Vagina (tissue), 2 donors: ENCODE measurements around the gene SLC17A7. TPM values are rescaled to one million over a fixed set of nuclear protein-coding genes. Genes with fewer than 3 reads are reported as not detected.

ENCODE experiments used
- DNase-seq, 2 donors: peaks; one replicate each; pipeline ENCODE4 v3.0.0-alpha.2; 2017; ENCODE audit errors: extremely low spot score in 2 of 2
- H3K27ac ChIP-seq: fragments of 200-600 bp; sonication (generic); one replicate; pipeline ENCODE4 v1.5.1; 2019
- H3K27me3 ChIP-seq: fragments of 200-600 bp; sonication (generic); one replicate; pipeline ENCODE4 v1.5.1; 2019
- H3K36me3 ChIP-seq, 2 donors: fragments of 200-600 bp; sonication (generic); one replicate each; pipeline ENCODE4 v1.5.1; 2017 to 2019
- H3K4me1 ChIP-seq: fragments of 200-600 bp; sonication (generic); one replicate; pipeline ENCODE4 v1.5.1; 2019
- H3K4me3 ChIP-seq, 2 donors: fragments of 200-600 bp; sonication (generic); 1 replicate in 1 of 2; 2 replicates in 1 of 2; pipeline ENCODE4 v1.5.1; 2016 to 2019
- H3K9me3 ChIP-seq: fragments of 200-600 bp; sonication (generic); one replicate; pipeline ENCODE4 v1.5.1; 2019
- POLR2A ChIP-seq, 2 donors: fragments of 450-650 bp; IDR thresholded peaks; one replicate each; pipeline ENCODE4 v1.6.1; 2017; ENCODE audit warnings: antibody characterized with exemption in 2 of 2, mild to moderate bottlenecking in 2 of 2, moderate library complexity in 2 of 2
- POLR2AphosphoS5 ChIP-seq, 2 donors: sonication (generic); formaldehyde crosslinking; IDR thresholded peaks; one replicate each; pipeline ENCODE4 v1.9.0; 2017; ENCODE audit warnings: antibody characterized with exemption in 2 of 2, mild to moderate bottlenecking in 2 of 2, low read depth in 1 of 2; ENCODE audit not compliant: insufficient read depth in 1 of 2
- intact Hi-C: fragments of 100-400 bp; cut with DNase I; formaldehyde crosslinking; loops from one replicate; pipeline ENCODE4 v1.15.1; 2023
- total RNA-seq: library from RNA; depleted of rRNA; stranded (reverse); fragments of >200 nt; gene quantifications from one replicate; pipeline ENCODE4 v1.2.3, GENCODE V29; 2016
- TF ChIP-seq, protein P1 (sequence below), 3 experiments: fragments of 450-650 bp in 2 of 3; fragments of 200-600 bp in 1 of 3; sonication (generic) in 1 of 3; IDR thresholded peaks; one replicate each; pipeline ENCODE4 v1.5.1; 2017 to 2019; ENCODE audit warnings: antibody characterized with exemption in 3 of 3, mild to moderate bottlenecking in 2 of 3, moderate library complexity in 2 of 3

The SLC17A7 gene
- total RNA-seq, 1 donor from 2014 or later: 0.74 TPM

DNA sequence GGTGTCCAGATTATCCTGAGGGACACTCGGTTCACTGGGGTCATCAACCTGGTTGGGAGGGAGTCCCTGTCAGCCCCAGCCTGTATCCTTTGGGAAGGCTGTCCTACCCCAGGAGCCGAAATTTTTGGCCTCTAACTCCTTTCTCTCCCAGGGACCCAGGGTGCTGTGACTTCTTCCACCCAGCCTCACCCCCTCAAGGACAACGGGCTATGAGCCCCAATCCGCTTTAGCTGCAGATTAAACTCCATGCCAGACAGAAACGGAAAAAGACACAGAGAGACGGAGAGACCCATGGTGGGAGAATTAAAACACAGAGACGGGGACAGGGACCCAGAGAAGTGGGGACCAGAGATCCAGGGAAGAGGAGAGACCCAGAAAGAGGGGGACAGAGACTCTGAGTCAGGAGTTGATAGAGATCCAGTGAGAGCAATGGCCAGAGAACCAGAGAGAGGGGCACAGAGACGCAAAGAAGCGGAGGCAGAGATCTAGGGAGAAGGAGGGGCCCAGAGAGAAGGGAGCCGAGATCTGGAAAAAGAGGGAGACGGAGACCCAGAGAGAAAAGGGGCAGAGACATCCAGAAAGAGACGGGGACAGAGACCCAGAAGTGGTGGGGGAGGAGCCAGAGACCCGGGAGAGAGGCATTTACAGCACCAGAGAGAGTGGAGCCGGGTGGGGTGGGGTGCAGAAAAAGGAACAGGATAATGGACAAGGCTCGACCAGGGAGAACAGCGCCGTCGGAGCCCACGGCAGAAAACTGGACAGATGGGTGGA, 703 bp downstream of the SLC17A7 start:
- no peaks in the 10 kb centered on the region for H3K36me3 ChIP-seq
- H3K4me1 ChIP-seq: peaks cover 22% of the 10 kb centered on the region
- no peaks in the 10 kb centered on the region for H3K9me3 ChIP-seq
- TF ChIP-seq, protein P1, sequence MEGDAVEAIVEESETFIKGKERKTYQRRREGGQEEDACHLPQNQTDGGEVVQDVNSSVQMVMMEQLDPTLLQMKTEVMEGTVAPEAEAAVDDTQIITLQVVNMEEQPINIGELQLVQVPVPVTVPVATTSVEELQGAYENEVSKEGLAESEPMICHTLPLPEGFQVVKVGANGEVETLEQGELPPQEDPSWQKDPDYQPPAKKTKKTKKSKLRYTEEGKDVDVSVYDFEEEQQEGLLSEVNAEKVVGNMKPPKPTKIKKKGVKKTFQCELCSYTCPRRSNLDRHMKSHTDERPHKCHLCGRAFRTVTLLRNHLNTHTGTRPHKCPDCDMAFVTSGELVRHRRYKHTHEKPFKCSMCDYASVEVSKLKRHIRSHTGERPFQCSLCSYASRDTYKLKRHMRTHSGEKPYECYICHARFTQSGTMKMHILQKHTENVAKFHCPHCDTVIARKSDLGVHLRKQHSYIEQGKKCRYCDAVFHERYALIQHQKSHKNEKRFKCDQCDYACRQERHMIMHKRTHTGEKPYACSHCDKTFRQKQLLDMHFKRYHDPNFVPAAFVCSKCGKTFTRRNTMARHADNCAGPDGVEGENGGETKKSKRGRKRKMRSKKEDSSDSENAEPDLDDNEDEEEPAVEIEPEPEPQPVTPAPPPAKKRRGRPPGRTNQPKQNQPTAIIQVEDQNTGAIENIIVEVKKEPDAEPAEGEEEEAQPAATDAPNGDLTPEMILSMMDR (IDR thresholded peaks at IDR 0.05): no peak
- TF ChIP-seq POLR2A (IDR thresholded peaks at IDR 0.05) (no peak), POLR2AphosphoS5 (IDR thresholded peaks at IDR 0.05; ENCODE audit: insufficient read depth in 1 of 2, low read depth in 1 of 2) (no peak)
- intact Hi-C loops: loop anchor here (10.0 kb wide), 2 partner anchors 76 to 216 kb away; partner anchors contain the start of genes DKKL1 and TEAD2
- no peaks in the 10 kb centered on the region for H3K27me3 ChIP-seq
- no peak overlapping the region for H3K27ac ChIP-seq
- no peak for DNase-seq
- H3K4me3 ChIP-seq: peak overlapping the region; percentile 40 to 70

DNA sequence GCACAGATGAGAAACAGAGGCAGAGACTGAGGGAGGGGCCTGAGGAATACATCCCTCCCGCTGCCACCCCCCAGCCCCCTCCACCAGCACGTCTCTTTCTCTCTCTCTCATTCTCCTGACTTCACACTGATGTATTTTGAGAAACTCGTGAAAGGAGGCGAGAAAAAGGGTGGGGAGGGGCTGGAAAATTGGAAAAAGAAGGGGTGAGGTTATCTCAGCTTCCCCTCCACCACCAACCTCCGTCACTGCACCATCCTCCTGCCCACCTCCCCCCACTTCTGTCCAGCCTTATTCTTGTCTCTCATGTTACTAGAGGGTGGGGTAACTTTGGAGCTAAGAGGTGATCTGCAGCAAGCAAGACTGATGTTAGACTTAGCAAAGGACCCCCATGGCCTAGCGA, 1.5 kb downstream of the SLC17A7 start:
- intact Hi-C loops: loop anchor here (5.0 to 10.0 kb wide), 3 partner anchors 48 to 215 kb away; partner anchors contain the start of genes DKKL1 and TEAD2
- no peak overlapping the region for H3K4me3 ChIP-seq
- H3K9me3 ChIP-seq: no peaks in the 10 kb centered on the region
- peaks cover 22% of the 10 kb centered on the region for H3K4me1 ChIP-seq
- TF ChIP-seq POLR2A (IDR thresholded peaks at IDR 0.05) (no peak), POLR2AphosphoS5 (IDR thresholded peaks at IDR 0.05; ENCODE audit: insufficient read depth in 1 of 2, low read depth in 1 of 2) (no peak)
- TF ChIP-seq, protein P1 (IDR thresholded peaks at IDR 0.05): no peak
- H3K36me3 ChIP-seq: no peaks in the 10 kb centered on the region
- no peak overlapping the region for H3K27ac ChIP-seq
- no peaks in the 10 kb centered on the region for H3K27me3 ChIP-seq
- DNase-seq: no peak

DNA sequence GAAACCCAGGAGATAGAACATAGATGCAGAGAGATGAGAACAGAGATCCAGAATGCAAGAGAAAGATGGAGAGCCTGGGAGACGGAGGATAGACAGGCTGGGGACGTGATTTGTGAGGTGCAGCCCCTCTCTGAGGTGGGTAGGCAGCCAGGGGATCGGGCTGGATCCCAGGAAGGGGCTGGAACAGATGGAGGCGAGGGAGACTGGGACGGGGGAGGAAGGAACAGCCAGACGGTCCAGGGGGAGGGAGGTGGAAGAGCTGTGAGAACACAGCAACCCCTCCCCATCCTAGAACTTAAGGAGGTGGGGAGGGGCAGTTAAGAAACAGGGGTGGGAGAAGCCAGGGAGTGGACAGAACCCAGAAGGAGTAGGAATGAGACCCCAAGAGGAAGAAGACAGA, 3.1 kb downstream of the SLC17A7 start:
- no peaks in the 10 kb centered on the region for H3K9me3 ChIP-seq
- no peaks in the 10 kb centered on the region for H3K36me3 ChIP-seq
- H3K4me1 ChIP-seq: peaks cover 22% of the 10 kb centered on the region
- no peak overlapping the region for H3K4me3 ChIP-seq
- DNase-seq: no peak
- intact Hi-C loops: loop anchor here (5.0 kb wide), 1 partner anchor 46 kb away; no protein-coding TSS in a partner anchor
- TF ChIP-seq, protein P1 (IDR thresholded peaks at IDR 0.05): no peak
- TF ChIP-seq POLR2A (IDR thresholded peaks at IDR 0.05) (no peak), POLR2AphosphoS5 (IDR thresholded peaks at IDR 0.05; ENCODE audit: insufficient read depth in 1 of 2, low read depth in 1 of 2) (no peak)
- H3K27ac ChIP-seq: no peak overlapping the region
- no peaks in the 10 kb centered on the region for H3K27me3 ChIP-seq

DNA sequence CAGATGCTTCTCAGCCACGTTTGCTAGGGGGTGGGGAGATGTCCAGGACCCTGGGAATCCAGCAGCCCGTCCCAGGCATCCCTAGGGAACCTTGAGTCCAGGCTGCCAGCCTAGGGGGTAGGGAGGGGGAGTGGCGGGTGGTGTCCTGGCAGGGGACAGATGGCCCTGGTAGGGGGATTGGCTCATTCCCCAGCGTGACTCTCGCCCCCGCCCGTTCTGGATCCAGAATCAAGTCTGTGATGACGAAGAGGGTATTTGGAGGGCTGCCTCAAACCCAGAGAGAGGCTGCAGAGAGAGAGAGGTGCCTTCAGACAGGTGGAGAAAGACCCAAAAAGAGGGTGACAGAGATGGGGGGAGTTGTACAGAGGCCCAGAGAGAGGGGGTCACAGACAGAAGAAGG, 4.1 kb downstream of the SLC17A7 start:
- intact Hi-C loops: loop anchor here (5.0 kb wide), 1 partner anchor 45 kb away; no protein-coding TSS in a partner anchor
- no peak for TF ChIP-seq POLR2AphosphoS5 (IDR thresholded peaks at IDR 0.05; ENCODE audit: insufficient read depth in 1 of 2, low read depth in 1 of 2)
- Histone ChIP-seq H3K4me3 (no peak overlapping the region), H3K27ac (no peak overlapping the region), H3K9me3 (no peaks in the 10 kb centered on the region), H3K4me1 (peaks cover 17% of the 10 kb centered on the region), H3K36me3 (no peaks in the 10 kb centered on the region), H3K27me3 (peaks cover 2% of the 10 kb centered on the region)
- DNase-seq: no peak

DNA sequence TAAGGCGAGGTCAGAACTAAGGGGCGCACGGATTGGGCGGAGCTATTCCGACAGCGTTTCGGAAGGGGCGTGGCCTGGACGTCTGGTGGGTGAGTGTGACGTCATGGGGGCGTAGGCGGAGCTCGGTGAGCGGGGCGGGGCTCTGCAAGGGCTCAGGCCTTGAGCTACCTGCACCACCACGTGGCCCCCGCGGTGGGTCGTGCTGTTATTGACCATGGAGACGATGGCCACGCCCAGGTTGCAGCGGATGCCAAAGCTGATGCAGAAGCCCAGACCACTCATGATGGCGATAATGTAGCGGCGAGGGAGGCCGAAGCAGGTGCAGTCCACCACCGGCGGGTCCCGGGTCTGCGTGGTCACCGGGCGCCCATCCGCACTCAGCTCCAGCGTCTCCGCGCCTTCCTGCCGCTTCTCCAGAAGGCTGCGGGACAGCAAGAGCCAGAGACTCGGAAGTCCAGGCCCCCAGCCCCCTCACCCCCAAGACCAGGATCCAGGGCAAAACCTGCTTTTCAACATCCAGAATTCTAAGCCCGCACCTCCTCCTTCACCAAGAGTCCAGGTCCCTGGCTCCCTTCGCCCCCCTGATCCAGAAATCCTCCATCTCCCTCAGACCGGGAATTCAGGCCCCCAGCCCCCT, 4.8 kb downstream of the SLC17A7 start:
- H3K36me3 ChIP-seq: no peaks in the 10 kb centered on the region
- peaks cover 7% of the 10 kb centered on the region for H3K27me3 ChIP-seq
- H3K9me3 ChIP-seq: no peaks in the 10 kb centered on the region
- intact Hi-C loops: loop anchor here (5.0 kb wide), 1 partner anchor 44 kb away; no protein-coding TSS in a partner anchor
- H3K27ac ChIP-seq: no peak overlapping the region
- TF ChIP-seq POLR2A (IDR thresholded peaks at IDR 0.05): no peak
- TF ChIP-seq, protein P1 (IDR thresholded peaks at IDR 0.05): no peak
- peaks cover 10% of the 10 kb centered on the region for H3K4me1 ChIP-seq
- no peak overlapping the region for H3K4me3 ChIP-seq
- DNase-seq: no peak
